B cell (primary cell): ENCODE results near the gene PHC3.

Experiments
- CTCF ChIP-seq: fragments of 200-600 bp; IDR thresholded peaks from one replicate; pipeline ENCODE4 v1.8.0; 2022; ENCODE audit warnings: antibody characterized with exemption, mild to moderate bottlenecking
- EZH2 ChIP-seq: IDR thresholded peaks from 2 replicates; pipeline ENCODE4 v1.6.1; 2012; ENCODE audit warnings: borderline replicate concordance, low read depth, mild to moderate bottlenecking, moderate library complexity, low read length; ENCODE audit not compliant: insufficient read depth, poor library complexity, severe bottlenecking

- TF ChIP-seq CTCF: no peak
- no peak for TF ChIP-seq EZH2
These were observed 10.0 kb downstream of the PHC3 start for GRCh38 chr3:170171563-170171962.
